Endometrium (tissue), 2 donors: ENCODE results near the gene DDIT3.

Experiments
- FAIRE-seq: peaks from 2 replicates; lab custom pipeline; 2012; peaks lifted over from hg19 to GRCh38; lab: Jason Lieb, UNC
- donor health status: control.
- donor health status: control.

The DDIT3 gene

GRCh38 chr12:57485695-57486094, 34.6 kb downstream of the DDIT3 start:
- FAIRE-seq: no peak

- no peak for FAIRE-seq
Observed at GRCh38 chr12:57483466-57483865, 36.8 kb downstream of the DDIT3 start.

- FAIRE-seq: no peak
Observed at GRCh38 chr12:57481671-57482070, 38.6 kb downstream of the DDIT3 start.

- FAIRE-seq: no peak
Observed at GRCh38 chr12:57479376-57480115, 40.8 kb downstream of the DDIT3 start, which contains the start of gene ARHGAP9. TSS of gene ARHGAP9 (minus strand) at chr12:57479866. CDS start at chr12:57479406, 460 bp downstream.

- FAIRE-seq: no peak
Observed at GRCh38 chr12:57479043-57479375, 41.3 kb downstream of the DDIT3 start.

GRCh38 chr12:57477710-57478681, 42.3 kb downstream of the DDIT3 start:
- no peak for FAIRE-seq

- FAIRE-seq: no peak
Observed at GRCh38 chr12:57476993-57477709, 43.2 kb downstream of the DDIT3 start.

GRCh38 chr12:57476162-57476992, 43.9 kb downstream of the DDIT3 start:
- no peak for FAIRE-seq

- no peak for FAIRE-seq
Observed at GRCh38 chr12:57475271-57476161, 44.8 kb downstream of the DDIT3 start.

- no peak for FAIRE-seq
Observed at GRCh38 chr12:57474862-57475261, 45.5 kb downstream of the DDIT3 start.

GRCh38 chr12:57474430-57474829, 45.9 kb downstream of the DDIT3 start:
- FAIRE-seq: no peak

GRCh38 chr12:57473886-57474285, 46.4 kb downstream of the DDIT3 start:
- no peak for FAIRE-seq

GRCh38 chr12:57473392-57473791, 46.9 kb downstream of the DDIT3 start:
- no peak for FAIRE-seq

GRCh38 chr12:57472391-57472790, 47.9 kb downstream of the DDIT3 start:
- no peak for FAIRE-seq

- FAIRE-seq: no peak
Observed at GRCh38 chr12:57471661-57472060, 48.7 kb downstream of the DDIT3 start.

- FAIRE-seq: no peak
Observed at GRCh38 chr12:57470970-57471656, 49.2 kb downstream of the DDIT3 start.

- no peak for FAIRE-seq
Observed at GRCh38 chr12:57470286-57470969, 49.9 kb downstream of the DDIT3 start.

- FAIRE-seq: no peak
Observed at GRCh38 chr12:57469296-57470164, 50.8 kb downstream of the DDIT3 start.
